SU-DHL-6 (cell line): ENCODE results near the gene CARMIL1.

Source experiments
- H2AFZ ChIP-seq: fragments of 200-600 bp; sonication (generic); 2 replicates; pipeline ENCODE4 v1.6.1; 2014; ENCODE audit warnings: low read depth, mild to moderate bottlenecking, moderate library complexity, mixed read lengths, antibody characterized with exemption, low read length; ENCODE audit not compliant: severe bottlenecking
- H3F3A ChIP-seq: fragments of 200-600 bp; shearing (Covaris generic); 2 replicates; pipeline ENCODE4 v1.6.0; 2016; ENCODE audit warnings: antibody characterized with exemption, mild to moderate bottlenecking; ENCODE audit not compliant: insufficient read depth
- H3K27ac ChIP-seq: fragments of 200-600 bp; sonication (generic); 2 replicates; pipeline ENCODE4 v1.5.1; 2016; ENCODE audit warnings: low read depth, mild to moderate bottlenecking, low read length, moderate library complexity, mixed read lengths
- H3K27me3 ChIP-seq: fragments of 200-600 bp; sonication (generic), shearing (Covaris generic); 2 replicates; pipeline ENCODE4 v1.6.0; 2014; ENCODE audit warnings: mild to moderate bottlenecking, low read length
- H3K36me3 ChIP-seq: fragments of 200-600 bp; sonication (generic); 2 replicates; pipeline ENCODE4 v1.6.1; 2014; ENCODE audit warnings: mild to moderate bottlenecking, low read length, mixed read lengths
- H3K4me2 ChIP-seq: fragments of 300-600, 200-600 bp; shearing (Covaris generic), sonication (generic); 2 replicates; pipeline ENCODE4 v1.6.0; 2014; ENCODE audit warnings: low read length, low read depth, mild to moderate bottlenecking; ENCODE audit not compliant: poor library complexity, severe bottlenecking
- H3K4me3 ChIP-seq: fragments of 200-600 bp; sonication (generic); 2 replicates; pipeline ENCODE4 v1.5.1; 2014; ENCODE audit warnings: antibody characterized with exemption, low read length, mild to moderate bottlenecking, mixed read lengths; ENCODE audit not compliant: insufficient read depth, poor library complexity, severe bottlenecking
- H3K79me2 ChIP-seq: fragments of 200-600 bp; sonication (generic); 2 replicates; pipeline ENCODE4 v1.6.1; 2014; ENCODE audit warnings: mild to moderate bottlenecking, low read length, moderate library complexity; ENCODE audit not compliant: insufficient read depth
- H3K9ac ChIP-seq: fragments of 200-600 bp; sonication (generic); 2 replicates; pipeline ENCODE4 v1.7.0; 2014; ENCODE audit warnings: mild to moderate bottlenecking, low read length
- H3K9me2 ChIP-seq: fragments of 200-600 bp; sonication (generic); replicated peaks from 2 replicates; pipeline ENCODE4 v1.6.1; 2014; ENCODE audit warnings: low read length; ENCODE audit not compliant: insufficient read depth
- H3K9me3 ChIP-seq: fragments of 200-600 bp; sonication (generic); 2 replicates; pipeline ENCODE4 v1.6.1; 2014; ENCODE audit warnings: low read length, mixed read lengths; ENCODE audit not compliant: insufficient read depth
- H4K20me1 ChIP-seq: fragments of 200-600 bp; sonication (generic); 2 replicates; pipeline ENCODE4 v1.6.1; 2014; ENCODE audit warnings: low read depth, mild to moderate bottlenecking, antibody characterized with exemption, low read length, moderate library complexity, mixed read lengths
- CTCF ChIP-seq: fragments of 200-600 bp; sonication (generic); IDR thresholded peaks from one replicate; pipeline ENCODE4 v1.5.1; 2017; ENCODE audit warnings: antibody characterized with exemption, mild to moderate bottlenecking, low read length, moderate library complexity; ENCODE audit not compliant: insufficient read depth, poor library complexity, severe bottlenecking
- EZH2phosphoT487 ChIP-seq: fragments of 200-600 bp; sonication (generic), shearing (Covaris generic); conservative IDR thresholded peaks from 2 replicates; pipeline ENCODE4 v1.6.1; 2018; ENCODE audit warnings: mild to moderate bottlenecking, antibody characterized with exemption, low read length, moderate library complexity, mixed read lengths

CARMIL1 gene

GRCh38 chr6:25318589-25318988 is 39.4 kb downstream of the CARMIL1 start:
- H3K36me3 ChIP-seq: no peaks in the 10 kb centered on the region
- no peak overlapping the region for H3K4me2 ChIP-seq
- H4K20me1 ChIP-seq: peaks cover 24% of the 10 kb centered on the region; the same call in 1 of the 2 replicates
- H3K27me3 ChIP-seq: no peaks in the 10 kb centered on the region
- no peak overlapping the region for H2AFZ ChIP-seq
- no peak overlapping the region for H3K27ac ChIP-seq
- H3K79me2 ChIP-seq: peaks cover 37% of the 10 kb centered on the region
- H3K9ac ChIP-seq: no peak overlapping the region
- no peaks in the 10 kb centered on the region for H3K9me3 ChIP-seq
- no peaks in the 10 kb centered on the region for H3K9me2 ChIP-seq
- no peaks in the 10 kb centered on the region; the same call in 1 of the 2 replicates for H3F3A ChIP-seq
- H3K4me3 ChIP-seq: no peak overlapping the region
- TF ChIP-seq EZH2phosphoT487: no peak
- TF ChIP-seq CTCF: no peak

- Histone ChIP-seq H3K4me2 (no peak overlapping the region), H3K27ac (no peak overlapping the region), H3F3A (no peaks in the 10 kb centered on the region; the same call in 1 of the 2 replicates), H3K9ac (no peak overlapping the region), H4K20me1 (peaks cover 24% of the 10 kb centered on the region; the same call in 1 of the 2 replicates), H3K9me3 (no peaks in the 10 kb centered on the region), H3K4me3 (no peak overlapping the region), H3K27me3 (no peaks in the 10 kb centered on the region), H3K79me2 (peaks cover 47% of the 10 kb centered on the region), H3K9me2 (no peaks in the 10 kb centered on the region), H3K36me3 (no peaks in the 10 kb centered on the region), H2AFZ (no peak overlapping the region)
- TF ChIP-seq CTCF: no peak
Measured at GRCh38 chr6:25320459-25320858, 41.3 kb downstream of the CARMIL1 start.

DNA sequence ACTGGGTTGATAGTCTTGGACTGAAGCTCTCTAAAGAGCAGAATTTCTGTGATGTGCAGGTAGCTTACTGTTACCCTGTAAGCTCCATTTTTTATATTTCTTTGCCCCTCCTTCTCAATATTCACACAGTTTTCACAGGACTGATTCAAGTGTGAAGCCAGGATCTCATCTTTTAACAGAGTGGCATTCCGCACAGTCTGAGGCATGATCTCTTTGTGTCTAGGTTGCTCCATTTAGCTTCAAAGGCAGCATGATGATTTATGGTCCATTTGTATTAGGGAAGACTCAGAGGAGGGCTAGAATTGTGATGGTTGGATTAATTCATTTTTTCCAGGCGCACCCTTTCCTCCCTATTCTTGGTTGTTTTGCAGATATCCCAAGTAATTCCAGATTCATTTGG is 43.5 kb downstream of the CARMIL1 start:
- TF ChIP-seq EZH2phosphoT487: no peak
- no peak for TF ChIP-seq CTCF
- peaks cover 30% of the 10 kb centered on the region; the same call in 1 of the 2 replicates for H4K20me1 ChIP-seq

More for the DNA sequence above, 43.5 kb downstream of the CARMIL1 start:
- H3K9me3 ChIP-seq: no peaks in the 10 kb centered on the region
- no peak overlapping the region for H3K4me3 ChIP-seq
- H3F3A ChIP-seq: no peaks in the 10 kb centered on the region; the same call in 1 of the 2 replicates
- no peak overlapping the region for H3K9ac ChIP-seq
- H3K9me2 ChIP-seq: no peaks in the 10 kb centered on the region
- no peak overlapping the region for H3K27ac ChIP-seq
- H3K4me2 ChIP-seq: no peak overlapping the region
- H3K36me3 ChIP-seq: no peaks in the 10 kb centered on the region
- peaks cover 52% of the 10 kb centered on the region for H3K79me2 ChIP-seq
- H2AFZ ChIP-seq: no peak overlapping the region
- H3K27me3 ChIP-seq: no peaks in the 10 kb centered on the region
